NCI-H1436 treated with DMSO at 0.1 percent for 48 hours (cell line): ENCODE results near the gene ADAMTSL4.

Source experiments
- DNase-seq: peaks from one replicate; lab custom pipeline; 2025; lab: John Stamatoyannopoulos, UW

ADAMTSL4 gene

GRCh38 chr1:150548632-150549495 is at the start of gene ADAMTSL4:
Gene ADAMTSL4 (plus strand): TSS chr1:150549408. CDS start chr1:150552289, 2,881 bp downstream.
- DNase-seq, result no peak

- DNase-seq, result no peak
Observed at GRCh38 chr1:150505431-150505830, 43.8 kb upstream of the ADAMTSL4 start.

DNA sequence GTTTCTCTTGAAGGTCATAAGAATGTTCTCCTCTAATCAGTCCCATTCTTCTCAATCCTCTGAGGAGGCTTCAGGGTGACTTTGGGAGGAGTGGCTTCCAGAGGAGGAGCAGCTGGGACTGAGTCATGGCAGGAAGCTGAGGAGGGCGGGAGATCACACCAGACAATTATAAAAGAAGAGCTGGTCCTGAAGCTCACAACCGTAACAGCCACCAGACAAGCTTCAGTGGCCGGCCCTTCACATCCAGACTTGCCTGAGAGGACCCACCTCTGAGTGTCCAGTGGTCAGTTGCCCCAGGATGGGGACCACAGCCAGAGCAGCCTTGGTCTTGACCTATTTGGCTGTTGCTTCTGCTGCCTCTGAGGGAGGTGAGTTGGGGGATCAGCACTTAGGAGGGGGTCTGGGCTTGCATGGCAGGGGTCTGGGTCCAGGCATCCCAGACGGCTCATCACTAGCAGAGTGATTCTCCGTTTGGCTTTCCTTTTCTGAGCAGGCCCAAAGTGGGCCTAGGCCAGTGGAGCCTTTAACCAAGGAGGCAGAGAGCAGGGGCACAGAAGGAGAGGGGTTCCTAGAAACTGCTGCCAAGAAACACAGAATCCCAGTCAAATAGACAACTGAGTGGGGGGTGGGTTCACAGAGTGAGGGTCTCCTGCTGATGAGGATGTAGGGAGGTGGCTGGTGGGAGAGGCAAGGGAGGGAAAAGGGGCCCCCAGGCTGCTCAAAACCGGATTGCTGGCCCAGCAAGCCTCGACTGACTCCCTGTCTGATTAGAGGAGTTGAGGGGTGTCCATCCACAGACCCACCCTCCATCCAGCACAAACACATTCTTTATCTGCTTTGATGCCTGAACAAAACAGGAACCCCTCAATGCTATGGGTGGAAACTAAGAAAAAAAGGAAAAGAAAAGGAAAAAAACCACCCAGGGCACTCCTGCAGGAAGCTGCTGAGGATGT is 41.0 kb upstream of the ADAMTSL4 start, which contains the start of gene ECM1:
ECM1 (plus strand) TSS at position 198 of the 953 bp plus-strand sequence; CDS start at position 299, 101 bp downstream.
- no peak for DNase-seq

DNA sequence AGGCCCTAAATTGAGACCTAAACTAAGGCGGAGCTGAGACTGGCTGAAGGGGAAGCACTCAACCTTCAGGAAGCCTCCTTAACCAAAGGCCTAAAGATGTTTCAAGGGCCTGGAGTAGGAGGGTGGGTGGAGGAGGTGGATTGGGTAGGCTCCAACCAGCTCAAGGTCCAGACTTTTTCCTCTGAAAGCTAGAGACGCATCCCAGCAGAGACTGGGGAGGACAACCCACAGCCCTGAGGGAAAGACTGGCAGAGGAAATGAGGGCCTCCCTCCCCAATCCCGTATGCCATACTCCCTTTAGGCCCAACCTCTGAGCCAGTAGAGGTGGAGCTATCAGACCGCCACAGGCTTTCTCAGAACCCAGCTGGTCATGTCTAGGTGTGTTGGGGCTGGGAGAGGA is 40.2 kb upstream of the ADAMTSL4 start:
- no peak for DNase-seq

- no peak for DNase-seq
Observed at GRCh38 chr1:150511551-150511950, 37.7 kb upstream of the ADAMTSL4 start.

DNA sequence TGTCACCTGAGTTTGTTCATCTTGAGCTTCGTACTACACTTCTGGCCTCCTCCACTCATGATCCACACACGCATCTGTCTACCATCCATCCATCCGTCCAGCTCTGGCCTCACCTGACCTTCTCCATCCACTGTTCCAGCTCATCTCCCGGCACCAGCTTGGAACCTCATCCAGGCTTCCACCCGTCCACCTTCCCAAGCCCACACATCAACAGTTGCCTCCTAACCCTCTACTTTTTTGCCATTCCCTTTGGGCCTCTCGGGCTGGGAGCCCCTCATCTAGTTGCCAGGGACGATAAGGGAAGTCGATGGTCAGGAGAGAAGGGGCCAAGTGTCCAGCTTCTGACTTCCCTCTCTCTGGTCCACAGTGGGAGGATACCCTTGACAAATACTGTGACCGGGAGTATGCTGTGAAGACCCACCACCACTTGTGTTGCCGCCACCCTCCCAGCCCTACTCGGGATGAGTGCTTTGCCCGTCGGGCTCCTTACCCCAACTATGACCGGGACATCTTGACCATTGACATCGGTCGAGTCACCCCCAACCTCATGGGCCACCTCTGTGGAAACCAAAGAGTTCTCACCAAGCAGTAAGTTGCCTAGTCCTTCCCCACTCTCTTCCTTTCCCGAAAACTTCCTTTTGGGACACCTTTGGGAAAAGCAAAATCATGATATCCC is 37.1 kb upstream of the ADAMTSL4 start:
- DNase-seq, result no peak

DNA sequence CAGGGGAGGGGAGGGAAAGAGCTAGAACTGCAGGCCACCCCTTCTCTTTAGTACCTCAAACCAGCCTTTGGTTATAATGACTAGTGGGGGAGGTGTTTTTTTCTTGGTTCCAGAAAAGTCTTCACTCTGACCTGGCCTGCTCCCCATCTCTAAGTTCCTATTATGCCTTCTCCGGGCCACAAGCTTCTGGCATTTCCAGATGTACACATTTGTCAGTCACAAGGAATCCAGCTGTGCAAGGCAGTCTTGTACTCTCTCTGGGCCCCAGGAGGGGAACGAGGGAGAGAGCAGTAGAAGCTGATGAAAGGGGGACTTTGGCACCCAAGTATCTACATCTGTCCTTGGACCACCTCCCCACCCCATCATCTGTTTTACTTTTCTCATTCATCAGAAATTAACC is 36.4 kb upstream of the ADAMTSL4 start:
- DNase-seq, result no peak

GRCh38 chr1:150513351-150513791 is 35.8 kb upstream of the ADAMTSL4 start:
- no peak for DNase-seq

DNA sequence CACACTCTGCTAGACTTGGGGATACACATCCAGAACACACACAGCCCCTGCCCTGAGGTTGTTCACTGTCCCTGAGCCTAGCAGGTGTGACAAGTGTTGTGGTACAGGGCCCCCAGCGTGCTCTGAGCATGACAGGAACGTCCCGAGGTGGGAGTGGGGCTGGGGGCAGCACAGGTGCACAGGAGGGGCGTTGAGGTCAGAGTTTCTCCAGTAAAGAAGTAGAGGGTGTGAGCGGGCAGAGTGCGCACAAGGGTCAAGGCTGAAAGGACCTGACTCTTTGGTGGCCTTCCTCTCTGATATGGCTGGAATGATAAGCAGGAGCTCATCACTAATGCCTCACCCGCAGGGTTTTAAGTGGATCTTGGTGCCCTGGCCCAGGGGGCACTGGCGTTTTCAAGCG is 34.9 kb upstream of the ADAMTSL4 start:
- no peak for DNase-seq

DNA sequence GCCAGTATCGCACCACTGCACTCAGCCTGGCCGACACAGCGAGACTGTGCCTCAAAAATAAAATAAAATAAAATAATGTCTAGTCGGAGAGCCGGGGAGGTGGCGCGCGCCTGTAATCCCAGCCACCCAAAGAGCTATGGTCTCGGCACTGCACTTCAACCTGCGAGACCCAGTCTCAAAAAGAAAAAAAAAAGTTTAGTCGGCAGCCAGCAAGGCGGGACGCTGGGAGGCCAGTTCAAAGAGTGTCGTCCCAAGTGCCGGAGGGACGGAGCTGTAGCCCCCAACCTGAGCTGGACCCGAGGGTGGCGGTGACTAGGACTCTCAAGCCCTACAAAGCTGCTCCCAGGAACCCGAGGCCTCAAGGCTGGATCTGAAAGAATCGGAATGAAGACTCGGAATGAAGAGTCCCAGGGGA is 34.3 kb upstream of the ADAMTSL4 start:
- DNase-seq, result no peak

DNA sequence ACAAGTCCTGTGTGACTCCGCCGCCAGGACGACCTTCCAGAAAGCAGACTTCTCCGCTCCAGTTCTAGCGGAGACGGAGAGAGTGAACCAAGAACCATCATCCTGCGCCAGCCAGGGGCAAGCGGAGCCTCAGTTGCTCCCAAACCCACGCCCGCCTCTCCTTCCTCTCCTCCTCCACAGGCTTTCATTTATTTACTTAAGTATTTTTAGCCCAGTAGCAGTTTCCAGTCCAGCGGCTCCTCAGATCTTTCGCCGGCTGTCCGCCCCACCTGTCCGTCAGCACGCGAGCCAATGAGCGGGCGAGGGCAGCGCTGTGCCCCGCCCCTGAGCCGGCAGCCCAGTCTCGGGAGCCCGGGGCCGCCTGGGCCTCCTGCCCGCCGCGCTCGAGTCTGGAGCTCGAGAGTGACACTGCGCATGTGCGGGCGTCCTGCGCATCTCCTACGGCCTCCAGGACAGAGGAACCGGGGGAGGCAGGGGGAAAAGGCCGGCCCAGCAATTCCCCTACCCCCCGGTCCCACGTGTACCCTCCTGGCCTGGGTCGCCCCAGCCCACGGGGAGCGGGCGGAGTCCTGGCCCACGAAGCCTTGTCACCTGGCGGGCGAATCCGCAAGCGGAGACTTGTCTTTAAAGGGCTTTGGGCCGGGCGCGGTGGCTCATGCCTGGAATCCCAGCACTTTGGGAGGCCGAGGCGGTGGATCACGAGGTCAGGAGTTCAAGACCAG is 33.7 kb upstream of the ADAMTSL4 start, which contains the start of gene FALEC:
FALEC (plus strand) TSS at position 425 of the 722 bp plus-strand sequence.
- peak; percentile 76 for DNase-seq

DNA sequence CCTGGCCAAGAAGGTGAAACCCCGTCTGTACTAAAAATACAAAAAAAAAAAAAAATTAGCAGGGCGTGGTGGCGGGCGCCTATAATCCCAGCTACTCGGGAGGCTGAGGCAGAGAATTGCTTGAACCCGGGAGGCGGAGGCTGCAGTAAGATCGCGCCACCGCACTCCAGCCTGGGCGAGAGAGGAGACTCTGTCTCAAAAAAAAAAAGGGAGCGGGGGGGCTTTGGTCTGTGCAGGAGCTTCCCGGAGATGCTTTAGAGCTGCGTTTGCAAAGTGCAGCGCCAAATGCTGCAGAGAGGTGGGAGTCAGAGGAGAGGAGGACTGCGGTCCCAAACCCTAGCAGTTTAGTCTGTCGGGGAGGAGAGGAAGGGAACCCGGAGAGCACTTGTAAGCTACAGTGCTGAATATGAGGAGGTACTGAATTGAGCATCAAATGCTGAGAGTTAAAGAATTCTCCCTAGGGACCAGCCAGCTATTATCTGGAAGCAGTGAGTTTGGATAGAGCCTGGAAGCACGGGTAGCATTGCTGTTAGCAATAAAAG is 33.1 kb upstream of the ADAMTSL4 start:
- DNase-seq, result no peak

DNA sequence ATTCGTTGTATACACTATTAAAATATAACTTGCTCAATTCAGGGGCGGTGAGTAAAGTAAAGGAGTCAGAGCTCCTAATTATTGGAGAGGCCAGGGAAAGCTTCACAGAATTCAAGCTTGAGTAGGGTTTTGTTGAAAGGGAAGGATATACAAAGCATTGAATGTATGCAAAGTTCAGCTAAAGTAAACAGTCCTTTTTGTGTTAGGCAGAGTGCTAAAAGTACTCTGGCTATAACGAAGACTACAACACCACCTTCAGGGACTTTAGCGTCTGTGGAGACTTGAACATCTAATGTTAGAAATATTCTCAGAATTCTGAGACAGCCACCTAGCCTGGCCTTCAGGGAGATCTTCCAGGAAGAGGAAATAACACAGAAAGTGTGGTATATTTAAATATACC is 32.6 kb upstream of the ADAMTSL4 start:
- DNase-seq, result no peak

DNA sequence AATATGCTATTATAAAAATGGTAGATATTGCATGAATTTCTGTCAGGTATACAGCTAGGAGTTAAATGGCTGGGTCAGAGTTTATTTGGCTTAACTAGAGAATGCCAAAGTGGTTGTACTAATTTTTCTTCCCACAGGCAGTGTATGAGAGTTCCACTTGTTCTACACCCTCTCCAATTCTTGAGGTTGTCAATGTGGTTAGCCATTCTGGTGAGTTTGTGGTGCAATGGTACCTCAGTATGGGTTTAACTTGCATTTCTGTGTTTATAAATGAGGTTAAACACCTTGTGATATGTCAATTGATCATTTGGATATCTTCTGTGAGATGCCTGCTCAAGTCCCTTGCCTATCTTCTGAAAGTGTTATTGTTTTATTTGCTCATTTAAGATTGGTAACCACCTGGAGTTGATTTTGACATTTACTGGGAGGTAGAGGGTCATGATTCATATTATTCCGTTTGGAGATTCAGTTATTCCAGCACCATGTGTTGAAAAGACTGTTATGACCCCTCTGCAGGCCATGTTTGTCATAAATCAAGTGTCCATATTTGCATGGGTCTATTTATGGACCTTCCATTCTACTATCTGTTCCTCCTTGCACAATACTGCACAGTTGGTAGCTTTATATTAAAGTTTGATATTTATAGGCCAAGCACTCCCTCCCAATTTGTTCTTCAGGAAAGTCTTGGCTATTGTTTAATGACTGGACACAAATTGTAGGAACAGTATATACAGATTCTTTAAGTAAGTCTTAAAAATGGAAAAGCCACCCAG is 27.8 kb upstream of the ADAMTSL4 start:
- DNase-seq, result no peak

DNA sequence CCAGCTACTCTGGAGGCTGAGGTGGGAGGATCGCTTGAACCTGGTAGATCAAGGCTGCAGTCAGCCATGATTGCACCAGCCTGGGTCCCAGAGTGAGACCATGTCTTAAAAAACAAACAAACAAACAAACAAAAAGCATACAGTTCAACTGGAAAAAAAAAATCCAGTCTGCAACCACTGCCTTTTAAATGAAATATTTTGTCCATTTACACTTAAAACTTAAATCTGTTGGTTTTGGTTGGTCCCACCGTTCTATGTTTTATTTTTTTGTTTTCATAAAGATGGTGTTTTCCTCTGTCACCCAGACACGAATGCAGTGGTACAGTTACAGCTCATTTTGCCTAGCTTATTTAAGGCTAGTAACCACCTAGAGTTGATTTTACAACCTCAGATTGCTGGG is 23.9 kb upstream of the ADAMTSL4 start:
- DNase-seq, result no peak

- no peak for DNase-seq
Observed at GRCh38 chr1:150528196-150528595, 21.0 kb upstream of the ADAMTSL4 start.

DNA sequence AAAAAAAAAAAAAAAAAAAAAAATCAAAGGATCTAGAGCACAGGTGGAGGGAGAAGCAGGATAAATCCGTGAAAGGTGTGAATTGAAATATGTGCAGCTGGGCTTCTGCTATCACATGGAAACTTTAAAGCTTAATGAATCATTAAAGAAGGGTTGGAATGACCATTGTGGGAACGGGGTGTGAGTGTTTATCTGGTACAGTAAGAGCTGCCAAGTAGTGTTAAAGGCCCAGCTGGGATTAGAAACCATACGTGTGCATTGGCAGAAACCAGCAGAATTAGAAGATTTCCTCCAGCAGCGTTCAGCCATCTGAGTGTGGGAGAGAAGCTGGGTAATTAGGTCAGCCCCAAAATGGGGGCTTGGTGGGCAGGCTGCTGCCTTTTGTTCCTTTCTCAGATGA is 20.2 kb upstream of the ADAMTSL4 start:
- no peak for DNase-seq

DNA sequence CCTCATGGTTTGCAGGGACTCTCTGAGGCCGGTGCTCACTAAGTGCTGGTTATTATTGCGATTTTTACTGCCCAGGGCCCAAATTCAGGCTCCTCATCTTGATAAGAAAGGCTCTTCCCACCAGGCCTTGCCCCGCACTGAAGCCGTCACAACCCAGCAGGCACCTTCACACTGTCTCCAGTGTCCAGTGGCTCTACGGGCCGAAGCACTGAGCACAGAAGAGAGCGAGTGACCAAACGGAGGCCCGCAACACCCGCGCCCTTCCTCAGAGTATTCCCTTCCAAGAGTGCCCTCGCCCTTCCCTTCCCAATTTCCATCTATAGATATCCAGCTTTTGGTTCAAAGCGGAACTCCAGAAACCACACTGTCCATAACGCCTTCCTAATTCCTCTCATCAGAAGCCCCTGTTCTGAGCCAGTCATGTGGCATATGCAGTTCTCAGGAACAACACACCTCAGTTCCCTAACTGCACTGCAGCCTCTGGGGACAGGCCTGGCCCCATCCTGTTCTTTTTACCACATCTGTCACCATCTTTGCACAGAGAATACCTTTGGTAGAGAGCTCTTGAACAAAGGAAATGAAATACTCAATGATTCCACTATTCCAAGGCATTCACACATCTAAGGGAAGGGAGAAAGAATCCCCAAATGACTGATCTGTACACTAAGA is 18.6 kb upstream of the ADAMTSL4 start:
- DNase-seq, result no peak

DNA sequence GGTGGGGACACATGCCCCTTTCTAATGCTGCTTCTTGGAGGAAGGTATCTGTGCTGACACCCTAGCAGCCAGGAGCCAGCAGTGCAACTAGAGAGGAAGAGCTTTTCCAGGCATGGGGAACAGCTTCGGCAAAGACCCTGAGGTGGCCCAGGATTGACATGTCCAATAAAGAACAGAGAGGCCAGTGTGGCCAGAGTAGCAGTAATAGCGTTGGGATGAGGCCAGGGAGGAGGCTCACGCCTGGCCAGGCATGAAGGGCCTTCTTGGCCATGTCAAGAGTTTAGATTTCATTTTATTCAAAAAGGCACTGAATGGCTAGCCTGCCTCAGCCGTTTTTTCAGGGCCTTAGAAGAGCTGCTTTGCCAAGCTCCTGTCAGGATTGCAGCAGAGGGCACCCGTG is 16.3 kb upstream of the ADAMTSL4 start:
- DNase-seq, result no peak

GRCh38 chr1:150534002-150534401 is 15.2 kb upstream of the ADAMTSL4 start:
- DNase-seq, result no peak
